OCI-LY7 (cell line): Measurements from ENCODE around the gene ENAH. TPM values are rescaled to one million over a fixed set of nuclear protein-coding genes. Genes with fewer than 3 reads are reported as not detected.

Source experiments
- BruUV-seq: library from RNA; stranded (reverse); fragments of 400-500 nt; replicated peaks from 2 replicates; lab custom pipeline; 2021; lab: Mats Ljungman, UMichigan
- CTCF ChIA-PET: fragments of 300-600 bp; sonication (Branson Sonifier 250); formaldehyde crosslinking; loops from one replicate; lab custom pipeline; 2022; ENCODE audit warnings: antibody characterized with exemption; ENCODE audit not compliant: unreplicated experiment; lab: Charles Lee
- POLR2A ChIA-PET: fragments of 300-600 bp; sonication (Branson Sonifier 250); formaldehyde crosslinking; loops from one replicate; lab custom pipeline; 2022; ENCODE audit warnings: antibody characterized with exemption; lab: Charles Lee
- DNase-seq: peaks from one replicate; pipeline ENCODE4 v3.0.0-alpha.2; 2015; ENCODE audit warnings: low spot score
- H2AFZ ChIP-seq: fragments of 200-600 bp; sonication (generic), shearing (Covaris generic); 2 replicates; pipeline ENCODE4 v1.6.1; 2014; ENCODE audit warnings: mild to moderate bottlenecking, antibody characterized with exemption, low read length, moderate library complexity
- H3K27ac ChIP-seq: fragments of 200-600 bp; sonication (generic); 2 replicates; pipeline ENCODE4 v1.5.1; 2014; ENCODE audit warnings: mixed run types, low read depth, mild to moderate bottlenecking, moderate library complexity, low read length, inconsistent platforms; ENCODE audit not compliant: poor library complexity, severe bottlenecking
- H3K36me3 ChIP-seq: fragments of 200-600 bp; sonication (generic); 2 replicates; pipeline ENCODE4 v1.6.1; 2014; ENCODE audit warnings: mild to moderate bottlenecking, antibody characterized with exemption, low read length, moderate library complexity, mixed read lengths; ENCODE audit not compliant: insufficient read depth
- H3K4me1 ChIP-seq: fragments of 200-600 bp; sonication (generic); 2 replicates; pipeline ENCODE4 v1.5.1; 2014; ENCODE audit warnings: mild to moderate bottlenecking, low read length; ENCODE audit not compliant: insufficient read depth, poor library complexity, severe bottlenecking
- H3K4me2 ChIP-seq: fragments of 200-600 bp; sonication (generic); 2 replicates; pipeline ENCODE4 v1.6.1; 2014; ENCODE audit warnings: mild to moderate bottlenecking, low read length
- H3K4me3 ChIP-seq: fragments of 200-600 bp; sonication (generic); 2 replicates; pipeline ENCODE4 v1.5.1; 2014; ENCODE audit warnings: mild to moderate bottlenecking, low read depth, low read length; ENCODE audit not compliant: poor library complexity, severe bottlenecking
- H3K79me2 ChIP-seq: fragments of 200-600 bp; sonication (generic); 2 replicates; pipeline ENCODE4 v1.6.1; 2016; ENCODE audit warnings: low read depth, mild to moderate bottlenecking, low read length, moderate library complexity, mixed read lengths; ENCODE audit not compliant: insufficient read depth
- H3K9me2 ChIP-seq: fragments of 200-600 bp; sonication (generic); 2 replicates; pipeline ENCODE4 v1.6.1; 2016; ENCODE audit warnings: mild to moderate bottlenecking, low read length, mixed read lengths; ENCODE audit not compliant: insufficient read depth
- H3K9me3 ChIP-seq: fragments of 200-600 bp; sonication (generic); 2 replicates; pipeline ENCODE4 v1.6.1; 2014; ENCODE audit warnings: mild to moderate bottlenecking, mixed run types, low read length, mixed read lengths
- H4K20me1 ChIP-seq: fragments of 200-600 bp; sonication (generic); 2 replicates; pipeline ENCODE4 v1.6.1; 2014; ENCODE audit warnings: mild to moderate bottlenecking, antibody characterized with exemption, low read length, moderate library complexity, mixed read lengths; ENCODE audit not compliant: insufficient read depth
- EZH2phosphoT487 ChIP-seq: fragments of 200-600 bp; sonication (generic); IDR thresholded peaks from 2 replicates; pipeline ENCODE4 v1.6.1; 2018; ENCODE audit warnings: low read depth, borderline replicate concordance, mild to moderate bottlenecking, mixed run types, antibody characterized with exemption, low read length, moderate library complexity, mixed read lengths
- intact Hi-C: fragments of 100-400 bp; cut with micrococcal nuclease; formaldehyde crosslinking; loops from one replicate; pipeline ENCODE4 v1.10.0; 2022; ENCODE audit not compliant: unreplicated experiment
- total RNA-seq, 2 experiments: library from RNA; depleted of rRNA in 1 of 2; stranded (reverse); fragments of >200 nt in 1 of 2; shearing (Covaris generic) in 1 of 2; gene quantifications; 2 replicates each; pipeline ENCODE4 v1.2.3, GENCODE V29; 2014 to 2022
- TF ChIP-seq, protein P1 (sequence below): fragments of 200-600 bp; sonication (generic); conservative IDR thresholded peaks from 2 replicates; pipeline ENCODE4 v1.5.1; 2014; ENCODE audit warnings: mild to moderate bottlenecking, antibody characterized with exemption, low read length, moderate library complexity, mixed read lengths

ENAH gene
- total RNA-seq, 2 experiments from 2014 or later = 4.6 to 18.1 TPM

DNA sequence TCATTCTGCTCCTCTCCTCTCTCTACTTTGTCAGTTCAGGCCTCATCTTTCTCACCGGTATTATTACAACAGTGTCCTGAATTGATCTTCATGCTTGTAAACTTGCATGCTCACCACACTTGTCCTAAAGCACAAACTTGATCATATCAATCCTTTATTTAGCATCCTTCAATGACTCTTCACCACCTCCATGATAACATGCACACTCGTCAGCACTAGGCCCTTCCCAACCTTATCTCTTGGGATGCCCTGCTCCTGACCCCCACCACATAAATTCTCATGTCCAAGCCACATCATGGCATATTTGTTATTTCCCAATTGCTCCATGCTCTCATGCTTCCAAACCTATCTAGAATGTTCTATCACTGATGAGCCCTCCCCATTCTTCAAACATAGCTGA lies 103.1 kb downstream of the ENAH start:
- intact Hi-C loops = no loop called here
- Histone ChIP-seq H3K36me3 (no peaks in the 10 kb centered on the region), H3K4me1 (no peaks in the 10 kb centered on the region), H3K27ac (no peak overlapping the region), H3K4me3 (no peak overlapping the region), H3K79me2 (no peaks in the 10 kb centered on the region), H3K4me2 (no peak overlapping the region), H4K20me1 (no peaks in the 10 kb centered on the region), H3K9me3 (no peaks in the 10 kb centered on the region), H2AFZ (no peak overlapping the region), H3K9me2 (no peaks in the 10 kb centered on the region)
- ChIA-PET CTCF (no interaction called here), POLR2A (interaction anchor here (0.9 to 1.0 kb wide), 2 partner anchors 65 to 139 kb away, joined by 4 read pairs; no protein-coding TSS in a partner anchor)
- BruUV-seq = no TSS peak
- TF ChIP-seq EZH2phosphoT487 = no peak
- TF ChIP-seq, protein P1, sequence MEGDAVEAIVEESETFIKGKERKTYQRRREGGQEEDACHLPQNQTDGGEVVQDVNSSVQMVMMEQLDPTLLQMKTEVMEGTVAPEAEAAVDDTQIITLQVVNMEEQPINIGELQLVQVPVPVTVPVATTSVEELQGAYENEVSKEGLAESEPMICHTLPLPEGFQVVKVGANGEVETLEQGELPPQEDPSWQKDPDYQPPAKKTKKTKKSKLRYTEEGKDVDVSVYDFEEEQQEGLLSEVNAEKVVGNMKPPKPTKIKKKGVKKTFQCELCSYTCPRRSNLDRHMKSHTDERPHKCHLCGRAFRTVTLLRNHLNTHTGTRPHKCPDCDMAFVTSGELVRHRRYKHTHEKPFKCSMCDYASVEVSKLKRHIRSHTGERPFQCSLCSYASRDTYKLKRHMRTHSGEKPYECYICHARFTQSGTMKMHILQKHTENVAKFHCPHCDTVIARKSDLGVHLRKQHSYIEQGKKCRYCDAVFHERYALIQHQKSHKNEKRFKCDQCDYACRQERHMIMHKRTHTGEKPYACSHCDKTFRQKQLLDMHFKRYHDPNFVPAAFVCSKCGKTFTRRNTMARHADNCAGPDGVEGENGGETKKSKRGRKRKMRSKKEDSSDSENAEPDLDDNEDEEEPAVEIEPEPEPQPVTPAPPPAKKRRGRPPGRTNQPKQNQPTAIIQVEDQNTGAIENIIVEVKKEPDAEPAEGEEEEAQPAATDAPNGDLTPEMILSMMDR = no peak
- DNase-seq = no peak

DNA sequence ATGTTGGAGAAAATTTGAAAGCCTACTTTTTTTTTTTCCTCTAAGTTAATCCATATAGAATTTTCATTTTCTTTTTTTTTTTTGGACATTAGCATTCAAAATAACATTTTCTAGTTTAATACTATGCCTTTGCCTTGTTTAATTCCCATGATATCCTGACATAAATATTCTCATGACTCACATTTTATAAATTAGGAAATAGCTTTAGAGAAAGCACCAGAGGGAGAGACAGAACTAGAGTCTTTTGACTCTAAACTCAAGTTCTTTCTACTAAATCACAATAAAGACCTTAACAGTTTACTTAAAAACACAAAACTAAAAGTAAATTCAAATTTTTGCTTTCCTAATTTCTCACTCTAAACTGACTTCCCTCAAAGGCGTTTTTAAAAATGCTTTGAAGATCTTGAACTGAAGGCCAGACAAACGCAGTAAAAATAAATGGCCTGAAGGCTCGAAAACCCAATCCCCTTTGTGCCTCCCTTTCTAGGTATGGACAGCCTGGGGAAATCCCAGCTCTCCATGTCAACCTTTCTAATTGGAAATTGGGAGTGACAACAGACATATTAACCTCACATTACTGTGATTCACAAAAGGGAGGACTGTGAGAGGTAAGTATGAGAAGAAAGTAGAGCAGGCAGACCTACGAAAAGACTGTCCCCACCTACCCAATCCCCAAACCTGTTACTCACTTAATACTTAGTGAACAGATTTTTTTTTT lies 104.6 kb downstream of the ENAH start:
- intact Hi-C loops = no loop called here
- Histone ChIP-seq H3K79me2 (no peaks in the 10 kb centered on the region), H3K27ac (no peak overlapping the region), H3K9me3 (no peaks in the 10 kb centered on the region), H3K4me2 (no peak overlapping the region), H2AFZ (no peak overlapping the region), H3K4me3 (no peak overlapping the region), H3K36me3 (no peaks in the 10 kb centered on the region), H3K4me1 (peaks cover 7% of the 10 kb centered on the region), H3K9me2 (no peaks in the 10 kb centered on the region), H4K20me1 (no peaks in the 10 kb centered on the region)
- CTCF ChIA-PET = no interaction called here
- no TSS peak for BruUV-seq
- POLR2A ChIA-PET = interaction anchor here (0.5 to 1.5 kb wide), 5 partner anchors 8 to 619 kb away, joined by 3 to 7 read pairs (median 4); no protein-coding TSS in a partner anchor
- TF ChIP-seq, protein P1 = no peak
- no peak for TF ChIP-seq EZH2phosphoT487
- no peak for DNase-seq

DNA sequence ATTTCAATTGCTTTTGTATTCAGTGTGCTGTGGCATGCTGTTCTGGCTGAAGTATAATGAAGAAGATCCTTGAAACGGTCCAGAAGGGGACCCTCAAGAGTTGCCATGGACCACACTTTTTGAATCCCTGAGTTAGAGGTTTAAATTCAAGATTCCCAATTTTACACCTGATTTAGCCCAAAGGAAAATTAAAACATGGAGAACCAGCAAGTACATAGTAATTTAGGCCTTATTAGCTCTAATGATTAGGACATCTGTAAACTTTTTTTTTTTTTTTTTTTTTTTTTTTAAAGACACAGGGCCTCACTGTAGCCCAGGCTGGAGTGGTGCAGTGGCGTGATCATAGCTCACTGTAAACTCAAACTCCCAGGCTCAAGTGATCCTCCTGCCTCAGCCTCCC lies 107.3 kb downstream of the ENAH start:
- no peaks in the 10 kb centered on the region for H3K36me3 ChIP-seq
- no peak for TF ChIP-seq EZH2phosphoT487
- TF ChIP-seq, protein P1 = no peak
- no TSS peak for BruUV-seq
- no peak overlapping the region for H3K27ac ChIP-seq
- no peak overlapping the region for H3K4me2 ChIP-seq
- H3K79me2 ChIP-seq = no peaks in the 10 kb centered on the region
- H3K9me2 ChIP-seq = no peaks in the 10 kb centered on the region
- POLR2A ChIA-PET = interaction anchor here (0.5 to 1.4 kb wide), 11 partner anchors 8 to 1498 kb away, joined by 3 to 7 read pairs (median 4); no protein-coding TSS in a partner anchor
- intact Hi-C loops = no loop called here
- no peaks in the 10 kb centered on the region for H4K20me1 ChIP-seq
- no peak overlapping the region for H2AFZ ChIP-seq
- CTCF ChIA-PET = interaction anchor here (0.9 kb wide), 1 partner anchor 71 kb away, joined by 3 read pairs; no protein-coding TSS in a partner anchor
- H3K9me3 ChIP-seq = no peaks in the 10 kb centered on the region
- DNase-seq = no peak
- peaks cover 7% of the 10 kb centered on the region for H3K4me1 ChIP-seq
- H3K4me3 ChIP-seq = no peak overlapping the region
